Neural cell (in vitro differentiated cells): Measurements from ENCODE around the gene NREP. TPM values are rescaled to one million over a fixed set of nuclear protein-coding genes. Genes with fewer than 3 reads are reported as not detected.

Experiments used
- H2AFZ ChIP-seq: fragments of 200-600, 300-800 bp; sonication (generic), shearing (Covaris generic); 2 replicates; pipeline ENCODE4 v1.6.0; 2014; ENCODE audit warnings: low read depth, mild to moderate bottlenecking, antibody characterized with exemption, low read length, moderate library complexity
- H3F3A ChIP-seq: fragments of 200-600 bp; shearing (Covaris generic); 2 replicates; pipeline ENCODE4 v1.6.1; 2016; ENCODE audit warnings: mild to moderate bottlenecking, moderate library complexity, mixed read lengths, antibody characterized with exemption, low read length; ENCODE audit not compliant: insufficient read depth, poor library complexity, severe bottlenecking
- H3K27ac ChIP-seq: fragments of 200-600, 300-800 bp; sonication (generic), shearing (Covaris generic); 2 replicates; pipeline ENCODE4 v1.5.1; 2014; ENCODE audit warnings: mild to moderate bottlenecking, low read length, moderate library complexity
- H3K27me3 ChIP-seq: fragments of 300-800, 200-600 bp; sonication (generic), shearing (Covaris generic); 2 replicates; pipeline ENCODE4 v1.6.0; 2014; ENCODE audit warnings: mild to moderate bottlenecking, low read depth, low read length, moderate library complexity; ENCODE audit not compliant: insufficient read depth
- H3K36me3 ChIP-seq: fragments of 300-800, 200-600 bp; sonication (generic), shearing (Covaris generic); 2 replicates; pipeline ENCODE4 v1.5.1; 2014; ENCODE audit warnings: mild to moderate bottlenecking, antibody characterized with exemption, low read length, moderate library complexity; ENCODE audit not compliant: insufficient read depth
- H3K4me2 ChIP-seq: fragments of 300-800, 200-600 bp; sonication (generic), shearing (Covaris generic); 2 replicates; pipeline ENCODE4 v1.6.0; 2014; ENCODE audit warnings: mild to moderate bottlenecking, low read length
- H3K4me3 ChIP-seq: fragments of 300-800, 200-600 bp; sonication (generic), shearing (Covaris generic); 2 replicates; pipeline ENCODE4 v1.5.1; 2014; ENCODE audit warnings: mild to moderate bottlenecking, low read length, moderate library complexity
- H3K79me2 ChIP-seq: fragments of 200-600 bp; shearing (Covaris generic); replicated peaks from 2 replicates; pipeline ENCODE4 v1.6.0; 2014; ENCODE audit warnings: mild to moderate bottlenecking, low read length, moderate library complexity; ENCODE audit not compliant: insufficient read depth
- H3K9ac ChIP-seq: fragments of 300-800, 200-600 bp; sonication (generic), shearing (Covaris generic); 2 replicates; pipeline ENCODE4 v1.6.1; 2016; ENCODE audit warnings: mild to moderate bottlenecking, low read length, mixed read lengths
- H3K9me2 ChIP-seq: fragments of 200-600 bp; shearing (Covaris generic); 2 replicates; pipeline ENCODE4 v1.6.1; 2016; ENCODE audit warnings: mild to moderate bottlenecking, low read length, mixed read lengths; ENCODE audit not compliant: insufficient read depth
- H3K9me3 ChIP-seq: fragments of 200-600, 300-800 bp; sonication (generic), shearing (Covaris generic); 2 replicates; pipeline ENCODE4 v1.6.1; 2016; ENCODE audit warnings: mild to moderate bottlenecking, mixed run types, low read length, moderate library complexity, mixed read lengths
- H4K20me1 ChIP-seq: fragments of 200-600 bp; shearing (Covaris generic); 2 replicates; pipeline ENCODE4 v1.6.1; 2016; ENCODE audit warnings: mild to moderate bottlenecking, mixed run types; ENCODE audit not compliant: insufficient read depth
- CTCF ChIP-seq: fragments of 450-650 bp; IDR thresholded peaks from 2 replicates; pipeline ENCODE4 v1.5.1; 2014; ENCODE audit warnings: antibody characterized with exemption, mild to moderate bottlenecking, moderate library complexity; ENCODE audit not compliant: poor library complexity, severe bottlenecking
- EP300 ChIP-seq: fragments of 450-650 bp; conservative IDR thresholded peaks from 2 replicates; pipeline ENCODE4 v1.6.1; 2014; ENCODE audit warnings: antibody characterized with exemption, mild to moderate bottlenecking, moderate library complexity; ENCODE audit not compliant: poor library complexity, severe bottlenecking
- EZH2 ChIP-seq: fragments of 200-600, 300-800 bp; shearing (Covaris generic), sonication (generic); IDR thresholded peaks from 2 replicates; pipeline ENCODE4 v1.6.1; 2014; ENCODE audit warnings: antibody characterized with exemption, low read length, borderline replicate concordance, mild to moderate bottlenecking; ENCODE audit not compliant: insufficient read depth, poor library complexity, severe bottlenecking
- MXI1 ChIP-seq: fragments of 450-650 bp; conservative IDR thresholded peaks from 2 replicates; pipeline ENCODE4 v1.6.1; 2014; ENCODE audit warnings: antibody characterized with exemption, mild to moderate bottlenecking; ENCODE audit not compliant: poor library complexity, severe bottlenecking
- POLR2AphosphoS5 ChIP-seq: IDR thresholded peaks from 2 replicates; pipeline ENCODE4 v1.6.1; 2012
- RAD21 ChIP-seq: fragments of 450-650 bp; conservative IDR thresholded peaks from 2 replicates; pipeline ENCODE4 v1.6.1; 2014; ENCODE audit warnings: antibody characterized with exemption, mild to moderate bottlenecking, moderate library complexity
- REST ChIP-seq: IDR thresholded peaks from 2 replicates; pipeline ENCODE4 v1.6.1; 2012; ENCODE audit warnings: borderline replicate concordance
- SMC3 ChIP-seq: fragments of 450-650 bp; conservative IDR thresholded peaks from 2 replicates; pipeline ENCODE4 v1.6.1; 2014; ENCODE audit warnings: antibody characterized with exemption, mild to moderate bottlenecking, moderate library complexity; ENCODE audit not compliant: poor library complexity
- TAF1 ChIP-seq: IDR thresholded peaks from 2 replicates; pipeline ENCODE4 v1.6.1; 2012; ENCODE audit warnings: low read depth
- polyA plus RNA-seq: library from polyadenylated mRNA; depleted of rRNA; stranded (reverse); fragments of >200 nt; gene quantifications from 2 replicates; pipeline ENCODE4 v1.2.3, GENCODE V29; 2014

NREP gene
- polyA plus RNA-seq, 1 donor from 2014 or later, result 3,807 TPM

GRCh38 chr5:111790295-111790694 lies 33.3 kb upstream of the NREP start:
- Histone ChIP-seq H3K4me3 (no peak overlapping the region), H3K9me3 (no peaks in the 10 kb centered on the region), H3K4me2 (no peak overlapping the region), H3K36me3 (no peaks in the 10 kb centered on the region), H3K79me2 (no peaks in the 10 kb centered on the region), H3F3A (no peaks in the 10 kb centered on the region), H3K27me3 (no peaks in the 10 kb centered on the region), H3K9ac (no peak overlapping the region), H4K20me1 (no peaks in the 10 kb centered on the region), H3K9me2 (no peaks in the 10 kb centered on the region), H3K27ac (no peak overlapping the region), H2AFZ (no peak overlapping the region)
- TF ChIP-seq EP300, result no peak

GRCh38 chr5:111787006-111787405 lies 30.0 kb upstream of the NREP start:
- Histone ChIP-seq H3K9me2 (no peaks in the 10 kb centered on the region), H3K9me3 (no peaks in the 10 kb centered on the region), H3K4me2 (no peak overlapping the region), H3K79me2 (no peaks in the 10 kb centered on the region), H2AFZ (no peak overlapping the region), H3K9ac (no peak overlapping the region), H3K27ac (no peak overlapping the region), H3K36me3 (no peaks in the 10 kb centered on the region), H3F3A (no peaks in the 10 kb centered on the region), H3K27me3 (no peaks in the 10 kb centered on the region), H4K20me1 (no peaks in the 10 kb centered on the region), H3K4me3 (no peak overlapping the region)
- no peak for TF ChIP-seq RAD21
- no peak for TF ChIP-seq CTCF
- TF ChIP-seq TAF1, result no peak
- no peak for TF ChIP-seq MXI1

GRCh38 chr5:111784491-111785181 lies 27.6 kb upstream of the NREP start:
- Histone ChIP-seq H3K27ac (no peak overlapping the region), H3K36me3 (no peaks in the 10 kb centered on the region), H2AFZ (no peak overlapping the region), H4K20me1 (no peaks in the 10 kb centered on the region), H3K9me3 (no peaks in the 10 kb centered on the region), H3K4me3 (no peak overlapping the region), H3K27me3 (no peaks in the 10 kb centered on the region), H3K79me2 (no peaks in the 10 kb centered on the region), H3K9ac (no peak overlapping the region), H3K9me2 (no peaks in the 10 kb centered on the region), H3F3A (no peaks in the 10 kb centered on the region), H3K4me2 (no peak overlapping the region)
- TF ChIP-seq REST (no peak), MXI1 (no peak), RAD21 (no peak), CTCF (no peak), EP300 (no peak), TAF1 (no peak), EZH2 (no peak), SMC3 (no peak), POLR2AphosphoS5 (no peak)
